Nephron (organoid): ENCODE data around the gene FTO.

Experiments
- H3K27ac Mint-ChIP-seq, 3 experiments: 2 replicates each; pipeline ENCODE4 v1.8.0; 2020; ENCODE audit warnings: mixed read lengths in 3 of 3, mild to moderate bottlenecking in 2 of 3, moderate library complexity in 1 of 3
- H3K27me3 Mint-ChIP-seq: 2 replicates; pipeline ENCODE4 v1.8.0; 2021; ENCODE audit warnings: low read depth, mild to moderate bottlenecking, moderate library complexity, mixed read lengths
- H3K36me3 Mint-ChIP-seq: 2 replicates; pipeline ENCODE4 v1.8.0; 2020; ENCODE audit warnings: low read depth, mixed read lengths
- H3K4me1 Mint-ChIP-seq: 2 replicates; pipeline ENCODE4 v1.8.0; 2020; ENCODE audit warnings: mixed read lengths
- H3K4me3 Mint-ChIP-seq, 3 experiments: 2 replicates each; pipeline ENCODE4 v1.8.0; 2020; ENCODE audit warnings: mild to moderate bottlenecking in 3 of 3, mixed read lengths in 3 of 3, moderate library complexity in 2 of 3
- H3K9me3 Mint-ChIP-seq: 2 replicates; pipeline ENCODE4 v1.8.0; 2020; ENCODE audit warnings: mixed read lengths
- CTCF ChIP-seq, 3 experiments: fragments of 200-600 bp; sonication (generic); IDR thresholded peaks; one replicate each; pipeline ENCODE4 v1.5.0; 2021; ENCODE audit warnings: antibody characterized with exemption in 3 of 3; ENCODE audit not compliant: unreplicated experiment in 3 of 3

The FTO gene

GRCh38 chr16:53925526-53925925 is 221.6 kb downstream of the FTO start:
- TF ChIP-seq CTCF (IDR thresholded peaks at IDR 0.05; ENCODE audit: unreplicated experiment in 3 of 3): no peak
- Mint-ChIP-seq H3K9me3 (no peaks in the 10 kb centered on the region), H3K27ac (no peak overlapping the region), H3K4me3 (no peak overlapping the region), H3K36me3 (no peaks in the 10 kb centered on the region), H3K4me1 (peaks cover 20% of the 10 kb centered on the region), H3K27me3 (no peaks in the 10 kb centered on the region)

- no peak overlapping the region for H3K27ac Mint-ChIP-seq
- H3K36me3 Mint-ChIP-seq: no peaks in the 10 kb centered on the region
- no peaks in the 10 kb centered on the region for H3K9me3 Mint-ChIP-seq
- peaks cover 20% of the 10 kb centered on the region for H3K4me1 Mint-ChIP-seq
- H3K4me3 Mint-ChIP-seq: no peak overlapping the region
- no peaks in the 10 kb centered on the region for H3K27me3 Mint-ChIP-seq
- no peak for TF ChIP-seq CTCF (IDR thresholded peaks at IDR 0.05; ENCODE audit: unreplicated experiment in 3 of 3)
Observed at GRCh38 chr16:53926209-53926608, 222.3 kb downstream of the FTO start.

GRCh38 chr16:53932975-53933374 is 229.0 kb downstream of the FTO start:
- H3K27ac Mint-ChIP-seq: no peak overlapping the region
- no peaks in the 10 kb centered on the region for H3K4me1 Mint-ChIP-seq
- H3K36me3 Mint-ChIP-seq: peaks cover 27% of the 10 kb centered on the region
- H3K27me3 Mint-ChIP-seq: no peaks in the 10 kb centered on the region
- no peak for TF ChIP-seq CTCF (IDR thresholded peaks at IDR 0.05; ENCODE audit: unreplicated experiment in 3 of 3)
- H3K4me3 Mint-ChIP-seq: no peak overlapping the region
- H3K9me3 Mint-ChIP-seq: no peaks in the 10 kb centered on the region

GRCh38 chr16:53933407-53933806 is 229.5 kb downstream of the FTO start:
- TF ChIP-seq CTCF (IDR thresholded peaks at IDR 0.05; ENCODE audit: unreplicated experiment in 3 of 3): no peak
- Mint-ChIP-seq H3K9me3 (no peaks in the 10 kb centered on the region), H3K27ac (no peak overlapping the region), H3K27me3 (no peaks in the 10 kb centered on the region), H3K4me3 (no peak overlapping the region), H3K36me3 (peaks cover 32% of the 10 kb centered on the region), H3K4me1 (no peaks in the 10 kb centered on the region)

GRCh38 chr16:53936052-53936451 is 232.1 kb downstream of the FTO start:
- Mint-ChIP-seq H3K27me3 (no peaks in the 10 kb centered on the region), H3K4me3 (no peak overlapping the region), H3K9me3 (no peaks in the 10 kb centered on the region), H3K36me3 (peaks cover 51% of the 10 kb centered on the region), H3K27ac (no peak overlapping the region), H3K4me1 (no peaks in the 10 kb centered on the region)
- TF ChIP-seq CTCF (IDR thresholded peaks at IDR 0.05; ENCODE audit: unreplicated experiment in 3 of 3): no peak

- Mint-ChIP-seq H3K4me1 (no peaks in the 10 kb centered on the region), H3K4me3 (no peak overlapping the region), H3K9me3 (no peaks in the 10 kb centered on the region), H3K27ac (no peak overlapping the region), H3K27me3 (no peaks in the 10 kb centered on the region), H3K36me3 (peaks cover 51% of the 10 kb centered on the region)
- no peak for TF ChIP-seq CTCF (IDR thresholded peaks at IDR 0.05; ENCODE audit: unreplicated experiment in 3 of 3)
Observed at GRCh38 chr16:53936529-53936928, 232.6 kb downstream of the FTO start.
